HG02678 (cell line): ENCODE data around the gene ADCY9.

Experiments
- ATAC-seq: cut with Tn5 transposase; IDR thresholded peaks from one replicate; pipeline ENCODE4 v1.9.1; 2021; ENCODE audit warnings: mild to moderate bottlenecking, moderate library complexity; ENCODE audit not compliant: unreplicated experiment

The ADCY9 gene

GRCh38 chr16:4008116-4008515 lies 108.1 kb downstream of the ADCY9 start:
- no peak for ATAC-seq

GRCh38 chr16:4006397-4006999 lies 109.7 kb downstream of the ADCY9 start:
- ATAC-seq, result no peak

- no peak for ATAC-seq
These were observed 110.5 kb downstream of the ADCY9 start for GRCh38 chr16:4005731-4006130.

GRCh38 chr16:4005281-4005680 lies 111.0 kb downstream of the ADCY9 start:
- ATAC-seq, result no peak

- no peak for ATAC-seq
These were observed 112.0 kb downstream of the ADCY9 start for GRCh38 chr16:4004206-4004605.

GRCh38 chr16:4003576-4003975 lies 112.7 kb downstream of the ADCY9 start:
- no peak for ATAC-seq

- ATAC-seq, result no peak
These were observed 113.1 kb downstream of the ADCY9 start for GRCh38 chr16:4003166-4003565.

GRCh38 chr16:4002121-4002520 lies 114.1 kb downstream of the ADCY9 start:
- ATAC-seq, result no peak

GRCh38 chr16:3999479-4000325 lies 116.5 kb downstream of the ADCY9 start:
- no peak for ATAC-seq

- ATAC-seq, result no peak
These were observed 117.3 kb downstream of the ADCY9 start for GRCh38 chr16:3998793-3999478.

- ATAC-seq, result no peak
These were observed 118.9 kb downstream of the ADCY9 start for GRCh38 chr16:3997231-3997841.

- no peak for ATAC-seq
These were observed 121.2 kb downstream of the ADCY9 start for GRCh38 chr16:3995001-3995400.

- no peak for ATAC-seq
These were observed 123.0 kb downstream of the ADCY9 start for GRCh38 chr16:3993052-3993785.

- ATAC-seq, result no peak
These were observed 123.8 kb downstream of the ADCY9 start for GRCh38 chr16:3992297-3993051.

- no peak for ATAC-seq
These were observed 127.4 kb downstream of the ADCY9 start for GRCh38 chr16:3988824-3989223.

- ATAC-seq, result no peak
These were observed 128.2 kb downstream of the ADCY9 start for GRCh38 chr16:3988011-3988410.

- ATAC-seq, result no peak
These were observed 129.0 kb downstream of the ADCY9 start for GRCh38 chr16:3987231-3987630.

GRCh38 chr16:3986235-3986544 lies 130.1 kb downstream of the ADCY9 start:
- ATAC-seq, result no peak

GRCh38 chr16:3984111-3985060 lies 131.9 kb downstream of the ADCY9 start:
- no peak for ATAC-seq
